ENCODE measurements around the gene DIP2C.

DNA sequence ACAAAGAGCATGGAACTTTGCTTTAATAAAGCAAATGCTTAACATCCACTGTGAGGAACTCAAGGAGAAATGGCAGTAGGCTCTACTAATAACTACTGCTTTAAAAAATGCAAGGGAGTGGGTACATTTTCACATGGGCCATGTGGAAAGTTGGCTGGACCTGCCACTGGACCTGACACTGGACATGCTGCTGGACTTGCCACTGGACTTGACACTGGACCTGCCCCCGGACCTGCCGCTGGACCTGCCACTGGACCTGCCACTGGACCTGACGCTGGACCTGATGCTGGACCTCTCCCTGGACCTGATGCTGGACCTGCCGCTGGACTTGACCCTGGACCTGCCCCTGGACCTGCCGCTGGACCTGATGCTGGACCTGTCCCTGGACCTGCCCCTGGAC, 32.6 kb downstream of the DIP2C start:
- TF ChIP-seq POLR2A (IDR thresholded peaks at IDR 0.05) = no peak
- TF ChIP-seq, protein P1, sequence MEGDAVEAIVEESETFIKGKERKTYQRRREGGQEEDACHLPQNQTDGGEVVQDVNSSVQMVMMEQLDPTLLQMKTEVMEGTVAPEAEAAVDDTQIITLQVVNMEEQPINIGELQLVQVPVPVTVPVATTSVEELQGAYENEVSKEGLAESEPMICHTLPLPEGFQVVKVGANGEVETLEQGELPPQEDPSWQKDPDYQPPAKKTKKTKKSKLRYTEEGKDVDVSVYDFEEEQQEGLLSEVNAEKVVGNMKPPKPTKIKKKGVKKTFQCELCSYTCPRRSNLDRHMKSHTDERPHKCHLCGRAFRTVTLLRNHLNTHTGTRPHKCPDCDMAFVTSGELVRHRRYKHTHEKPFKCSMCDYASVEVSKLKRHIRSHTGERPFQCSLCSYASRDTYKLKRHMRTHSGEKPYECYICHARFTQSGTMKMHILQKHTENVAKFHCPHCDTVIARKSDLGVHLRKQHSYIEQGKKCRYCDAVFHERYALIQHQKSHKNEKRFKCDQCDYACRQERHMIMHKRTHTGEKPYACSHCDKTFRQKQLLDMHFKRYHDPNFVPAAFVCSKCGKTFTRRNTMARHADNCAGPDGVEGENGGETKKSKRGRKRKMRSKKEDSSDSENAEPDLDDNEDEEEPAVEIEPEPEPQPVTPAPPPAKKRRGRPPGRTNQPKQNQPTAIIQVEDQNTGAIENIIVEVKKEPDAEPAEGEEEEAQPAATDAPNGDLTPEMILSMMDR (IDR thresholded peaks at IDR 0.05) = no peak
